ENCODE data around the gene TEX9.

The TEX9 gene

GRCh38 chr15:56456229-56456628 is 91.0 kb downstream of the TEX9 start:
- no peak for DNase-seq

GRCh38 chr15:56459096-56459495 is 93.9 kb downstream of the TEX9 start:
- DNase-seq: no peak

- no peak for DNase-seq
Observed at GRCh38 chr15:56460071-56460470, 94.8 kb downstream of the TEX9 start.

GRCh38 chr15:56460947-56461346 is 95.7 kb downstream of the TEX9 start:
- no peak for DNase-seq

- peak; percentile 98 for DNase-seq
Observed at GRCh38 chr15:56464893-56465520, 99.8 kb downstream of the TEX9 start, which contains the start of gene MNS1. Gene MNS1 (minus strand): TSS chr15:56465137. CDS start chr15:56464972, 165 bp downstream.

GRCh38 chr15:56467616-56468015 is 102.4 kb downstream of the TEX9 start:
- DNase-seq: no peak

- no peak for DNase-seq
Observed at GRCh38 chr15:56468401-56468800, 103.2 kb downstream of the TEX9 start.

GRCh38 chr15:56469483-56469882 is 104.3 kb downstream of the TEX9 start:
- DNase-seq: no peak

GRCh38 chr15:56471440-56472069 is 106.3 kb downstream of the TEX9 start:
- DNase-seq: no peak

- no peak for DNase-seq
Observed at GRCh38 chr15:56472278-56472677, 107.1 kb downstream of the TEX9 start.

- DNase-seq: no peak
Observed at GRCh38 chr15:56473017-56473416, 107.8 kb downstream of the TEX9 start.

- DNase-seq: no peak
Observed at GRCh38 chr15:56475351-56475750, 110.1 kb downstream of the TEX9 start.
